Activated T-helper 1 cell treated with anti-CD3 and anti-CD28 coated beads, Interleukin-12 subunit alpha, Interleukin-12 subunit beta, Interleukin-2, Interleukin-4 antibody, amounts not matched to agents 30 ng/mL and 10 ng/mL and 1 ng/mL, durations not matched to agents 14 hours and 24 hours and 36 hours (primary cell): ENCODE data around the gene MMD. TPM values are rescaled to one million over a fixed set of nuclear protein-coding genes. Genes with fewer than 3 reads are reported as not detected.
"Not testable (repeated sequence)": the region's sequence is repeated elsewhere in the genome, so short reads cannot be mapped to it uniquely, and the experiment has no call there.

Experiments used
- DNase-seq: peaks from one replicate; pipeline ENCODE4 v3.0.0; 2021; ENCODE audit warnings: low spot score
- H3K27ac Mint-ChIP-seq: one replicate; pipeline ENCODE4 v1.8.0; 2021; ENCODE audit warnings: mild to moderate bottlenecking, mixed read lengths
- H3K27me3 Mint-ChIP-seq: one replicate; pipeline ENCODE4 v1.8.0; 2022; ENCODE audit warnings: mild to moderate bottlenecking, moderate library complexity, mixed read lengths; ENCODE audit not compliant: insufficient read depth
- H3K36me3 Mint-ChIP-seq: one replicate; pipeline ENCODE4 v1.8.0; 2021; ENCODE audit warnings: low read depth, mixed read lengths
- H3K4me1 Mint-ChIP-seq: one replicate; pipeline ENCODE4 v1.8.0; 2021; ENCODE audit warnings: low read depth, mixed read lengths
- H3K4me3 Mint-ChIP-seq: one replicate; pipeline ENCODE4 v1.8.0; 2021; ENCODE audit warnings: mild to moderate bottlenecking, moderate library complexity, mixed read lengths
- H3K9me3 Mint-ChIP-seq: one replicate; pipeline ENCODE4 v1.8.0; 2021; ENCODE audit warnings: mixed read lengths
- intact Hi-C: fragments of 100-400 bp; cut with micrococcal nuclease; formaldehyde crosslinking; loops from one replicate; pipeline ENCODE4 v1.15.1; 2024
- total RNA-seq: library from RNA; stranded (reverse); gene quantifications from 2 replicates; pipeline ENCODE4 v1.2.3, GENCODE V29; 2022

The MMD gene
- total RNA-seq, 1 donor from 2014 or later: 24.6 TPM

- Mint-ChIP-seq H3K9me3 (no peaks in the 10 kb centered on the region), H3K36me3 (peaks cover 51% of the 10 kb centered on the region), H3K27ac (no peak overlapping the region), H3K4me3 (no peak overlapping the region), H3K27me3 (no peaks in the 10 kb centered on the region), H3K4me1 (peaks cover 48% of the 10 kb centered on the region)
- DNase-seq: no peak
- intact Hi-C loops: no loop called here
These were observed 7.7 kb downstream of the MMD start for GRCh38 chr17:55413825-55414489.

GRCh38 chr17:55411463-55411855 lies 10.2 kb downstream of the MMD start:
- intact Hi-C loops: no loop called here
- no peak for DNase-seq
- Mint-ChIP-seq H3K27me3 (no peaks in the 10 kb centered on the region), H3K9me3 (no peaks in the 10 kb centered on the region), H3K4me1 (peaks cover 31% of the 10 kb centered on the region), H3K36me3 (peaks cover 53% of the 10 kb centered on the region), H3K4me3 (no peak overlapping the region), H3K27ac (no peak overlapping the region)

- no peak for DNase-seq
- Mint-ChIP-seq H3K4me1 (peaks cover 26% of the 10 kb centered on the region), H3K27ac (no peak overlapping the region), H3K27me3 (no peaks in the 10 kb centered on the region), H3K9me3 (no peaks in the 10 kb centered on the region), H3K4me3 (no peak overlapping the region), H3K36me3 (peaks cover 54% of the 10 kb centered on the region)
- intact Hi-C loops: no loop called here
These were observed 10.7 kb downstream of the MMD start for GRCh38 chr17:55410722-55411462.

GRCh38 chr17:55409030-55409800 lies 12.4 kb downstream of the MMD start:
- H3K4me3 Mint-ChIP-seq: no peak overlapping the region
- peaks cover 51% of the 10 kb centered on the region for H3K36me3 Mint-ChIP-seq
- intact Hi-C loops: no loop called here
- H3K9me3 Mint-ChIP-seq: no peaks in the 10 kb centered on the region
- H3K27ac Mint-ChIP-seq: no peak overlapping the region
- DNase-seq: no peak
- H3K27me3 Mint-ChIP-seq: no peaks in the 10 kb centered on the region
- H3K4me1 Mint-ChIP-seq: peaks cover 14% of the 10 kb centered on the region

GRCh38 chr17:55407641-55408566 lies 13.7 kb downstream of the MMD start:
- Mint-ChIP-seq H3K4me1 (peaks cover 8% of the 10 kb centered on the region), H3K27me3 (no peaks in the 10 kb centered on the region), H3K4me3 (no peak overlapping the region), H3K9me3 (no peaks in the 10 kb centered on the region), H3K36me3 (peaks cover 45% of the 10 kb centered on the region), H3K27ac (no peak overlapping the region)
- DNase-seq: no peak
- intact Hi-C loops: no loop called here

GRCh38 chr17:55405600-55405999 lies 16.0 kb downstream of the MMD start:
- Mint-ChIP-seq H3K36me3 (peaks cover 37% of the 10 kb centered on the region), H3K27ac (no peak overlapping the region), H3K9me3 (no peaks in the 10 kb centered on the region), H3K4me1 (peaks cover 8% of the 10 kb centered on the region), H3K4me3 (no peak overlapping the region), H3K27me3 (no peaks in the 10 kb centered on the region)
- DNase-seq: no peak
- intact Hi-C loops: no loop called here

GRCh38 chr17:55404197-55404596 lies 17.4 kb downstream of the MMD start:
- H3K9me3 Mint-ChIP-seq, H3K4me1 Mint-ChIP-seq, H3K27me3 Mint-ChIP-seq, H3K4me3 Mint-ChIP-seq, intact Hi-C loops, H3K27ac Mint-ChIP-seq, DNase-seq: not testable (repeated sequence)
- H3K36me3 Mint-ChIP-seq: peaks cover 34% of the 10 kb centered on the region

- intact Hi-C loops: no loop called here
- H3K36me3 Mint-ChIP-seq: peaks cover 29% of the 10 kb centered on the region
- H3K9me3 Mint-ChIP-seq: no peaks in the 10 kb centered on the region
- H3K4me3 Mint-ChIP-seq: no peak overlapping the region
- DNase-seq: no peak
- H3K4me1 Mint-ChIP-seq: peaks cover 1% of the 10 kb centered on the region
- H3K27me3 Mint-ChIP-seq: no peaks in the 10 kb centered on the region
- H3K27ac Mint-ChIP-seq: no peak overlapping the region
These were observed 19.3 kb downstream of the MMD start for GRCh38 chr17:55402374-55402773.

GRCh38 chr17:55398689-55399088 lies 22.9 kb downstream of the MMD start:
- Mint-ChIP-seq H3K36me3 (peaks cover 33% of the 10 kb centered on the region), H3K27ac (no peak overlapping the region), H3K27me3 (no peaks in the 10 kb centered on the region), H3K9me3 (no peaks in the 10 kb centered on the region), H3K4me1 (no peaks in the 10 kb centered on the region), H3K4me3 (no peak overlapping the region)
- no peak for DNase-seq
- intact Hi-C loops: no loop called here

- H3K36me3 Mint-ChIP-seq: peaks cover 36% of the 10 kb centered on the region
These were observed 25.7 kb downstream of the MMD start for GRCh38 chr17:55395803-55396505.

GRCh38 chr17:55394357-55395021 lies 27.1 kb downstream of the MMD start:
- DNase-seq: no peak
- Mint-ChIP-seq H3K4me3 (no peak overlapping the region), H3K27ac (no peak overlapping the region), H3K27me3 (no peaks in the 10 kb centered on the region), H3K36me3 (peaks cover 34% of the 10 kb centered on the region), H3K9me3 (no peaks in the 10 kb centered on the region), H3K4me1 (no peaks in the 10 kb centered on the region)
- intact Hi-C loops: no loop called here

More at GRCh38 chr17:55395803-55396505, 25.7 kb downstream of the MMD start:
- Mint-ChIP-seq H3K27ac (no peak overlapping the region), H3K4me3 (no peak overlapping the region), H3K9me3 (no peaks in the 10 kb centered on the region), H3K4me1 (no peaks in the 10 kb centered on the region), H3K27me3 (no peaks in the 10 kb centered on the region)
- intact Hi-C loops: no loop called here
- no peak for DNase-seq
